ENCODE results near the gene GOLM1. TPM values are rescaled to one million over a fixed set of nuclear protein-coding genes. Genes with fewer than 3 reads are reported as not detected.

Gene GOLM1
- total RNA-seq, 1 donor from 2014 or later, result 298 TPM

- no peak for DNase-seq (ENCODE audit: low spot score)
Measured at GRCh38 chr9:85981369-85981768, 118.0 kb downstream of the GOLM1 start.

DNA sequence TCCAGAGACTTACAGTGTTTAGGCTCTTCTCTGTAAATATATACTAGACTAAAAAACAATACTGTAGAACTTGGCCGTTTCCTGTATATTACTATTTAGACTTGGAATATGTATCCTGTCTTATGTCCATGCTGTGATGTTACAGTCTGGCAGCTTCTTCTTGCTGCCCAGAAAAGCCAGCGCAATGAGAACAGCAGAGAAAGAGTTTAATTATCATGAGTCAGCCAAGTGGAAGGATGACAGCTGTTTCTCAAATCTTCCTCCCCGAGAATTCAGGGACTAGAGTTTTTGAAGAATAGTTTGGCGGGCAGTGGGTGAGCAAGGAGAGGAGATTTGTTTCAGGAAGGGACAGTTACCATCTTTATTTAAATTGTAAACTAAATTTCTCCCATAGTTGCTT, 120.9 kb downstream of the GOLM1 start:
- DNase-seq (ENCODE audit: low spot score), result no peak

Other genes with a start within 250 kb of the GOLM1 start
- gene NAA35, start 158.4 kb downstream of the GOLM1 start, total RNA-seq, result 19.1 TPM
- gene C9orf153, start 160.1 kb upstream of the GOLM1 start, total RNA-seq, result 0.23 TPM
- 34.6 TPM for gene ISCA1, start 183.0 kb upstream of the GOLM1 start, total RNA-seq